ENCODE data around the gene MND1. TPM values are rescaled to one million over a fixed set of nuclear protein-coding genes. Genes with fewer than 3 reads are reported as not detected.

MND1 gene
- polyA plus RNA-seq, 3 donors, result 12.9 to 16.7 (median 16.6) TPM

DNA sequence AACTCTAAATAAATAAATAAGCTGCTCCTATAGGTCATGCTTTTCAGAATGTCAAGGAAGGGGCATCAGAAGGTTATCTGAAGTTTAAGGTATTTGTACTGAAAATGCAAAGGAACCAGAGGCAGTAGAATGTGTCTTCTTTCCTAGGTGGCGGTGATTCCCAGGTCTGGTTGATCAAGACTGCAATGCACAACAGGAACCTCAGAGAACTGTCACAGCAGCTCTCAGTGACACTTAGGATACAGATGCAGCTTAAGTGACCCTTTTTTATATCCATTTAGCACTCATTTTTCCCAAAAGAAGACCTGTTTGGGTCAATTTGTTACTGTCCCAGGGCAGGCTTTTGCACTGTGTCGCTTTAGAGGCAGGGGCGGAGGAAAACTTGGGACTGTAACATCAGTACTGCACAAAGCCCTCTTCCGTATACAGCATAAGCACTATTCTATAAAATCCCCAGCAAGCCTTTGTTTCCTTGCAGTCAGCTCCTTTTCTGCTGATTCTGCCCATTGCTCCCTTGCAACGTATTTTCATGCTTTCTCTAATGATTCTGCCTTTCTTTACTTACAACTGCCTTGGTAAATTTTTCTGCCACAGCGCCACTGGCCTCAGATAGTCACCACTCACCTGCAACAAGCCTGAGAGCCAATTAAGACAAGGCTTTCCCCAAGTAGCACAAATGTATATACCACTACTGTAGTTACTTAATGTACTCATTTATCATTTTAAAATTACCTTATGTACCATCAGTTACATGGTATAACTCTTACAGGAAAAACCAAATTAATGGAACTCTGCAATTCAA lies 1.5 kb upstream of the MND1 start:
- no peak for DNase-seq

DNA sequence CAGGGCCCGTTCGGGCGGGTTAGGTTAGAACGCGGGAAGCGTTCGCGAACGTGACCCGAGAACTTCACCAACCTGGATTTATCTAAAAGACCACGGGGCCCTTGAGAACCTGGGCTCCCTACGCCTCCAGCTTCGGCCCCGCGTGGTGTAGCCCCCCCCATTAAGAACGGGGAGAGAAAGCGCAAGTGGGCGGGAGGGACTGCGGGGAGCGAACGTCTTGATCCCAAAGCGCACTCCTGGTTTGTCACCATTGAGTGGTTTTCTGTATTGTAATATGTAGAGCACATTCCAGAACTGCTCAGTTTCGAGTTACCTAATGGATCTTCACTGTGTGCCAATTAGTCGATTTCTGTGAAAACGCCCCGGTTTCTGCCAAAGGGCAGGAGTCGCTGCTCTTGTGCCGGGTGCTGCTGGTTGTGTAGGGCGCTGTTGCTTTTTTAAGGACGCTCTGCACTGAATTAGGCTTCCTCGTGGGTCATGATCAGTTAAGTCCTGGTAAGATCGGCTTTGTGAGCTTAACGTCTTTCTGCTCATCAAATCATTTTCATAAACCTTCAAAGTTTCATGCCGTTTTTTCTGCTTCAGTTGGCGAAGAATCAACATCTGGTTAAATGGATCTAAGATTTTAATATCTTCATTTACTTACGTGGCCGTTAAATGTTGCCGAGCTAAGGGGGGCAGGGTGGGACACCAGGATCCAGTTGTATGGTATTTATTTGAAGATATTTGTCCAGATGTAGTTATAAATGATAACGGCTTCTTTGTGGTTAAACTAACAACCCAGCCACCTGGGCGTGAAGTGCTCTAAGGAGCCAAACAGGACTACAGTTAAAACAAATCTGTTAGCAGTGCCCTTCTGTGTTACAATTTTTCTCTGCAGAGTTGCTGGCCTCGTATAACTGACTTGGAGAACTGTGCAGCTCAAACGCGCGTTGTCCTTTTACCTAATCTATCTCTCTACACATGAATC lies 809 bp downstream of the MND1 start:
- DNase-seq, result peak; percentile 67

DNA sequence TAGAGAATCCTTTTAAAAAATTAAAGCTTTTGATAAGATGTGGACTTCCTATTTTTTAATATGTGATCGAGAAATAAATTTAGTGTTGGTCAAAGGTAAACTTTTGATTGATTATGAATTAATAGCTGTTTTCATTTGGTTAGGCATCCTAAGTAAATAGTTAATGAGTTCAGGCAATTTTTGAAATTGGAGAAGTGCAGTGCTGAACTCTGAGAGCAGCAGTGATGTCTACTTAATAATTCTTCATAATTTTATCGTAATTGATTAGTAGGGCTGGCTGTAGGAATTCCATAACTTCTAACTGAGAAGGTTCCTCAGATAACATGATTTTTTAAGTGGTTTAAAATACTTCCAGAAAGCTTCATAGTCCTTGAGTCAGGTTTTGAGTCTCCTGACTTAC lies 1.5 kb downstream of the MND1 start:
- DNase-seq, result no peak

DNA sequence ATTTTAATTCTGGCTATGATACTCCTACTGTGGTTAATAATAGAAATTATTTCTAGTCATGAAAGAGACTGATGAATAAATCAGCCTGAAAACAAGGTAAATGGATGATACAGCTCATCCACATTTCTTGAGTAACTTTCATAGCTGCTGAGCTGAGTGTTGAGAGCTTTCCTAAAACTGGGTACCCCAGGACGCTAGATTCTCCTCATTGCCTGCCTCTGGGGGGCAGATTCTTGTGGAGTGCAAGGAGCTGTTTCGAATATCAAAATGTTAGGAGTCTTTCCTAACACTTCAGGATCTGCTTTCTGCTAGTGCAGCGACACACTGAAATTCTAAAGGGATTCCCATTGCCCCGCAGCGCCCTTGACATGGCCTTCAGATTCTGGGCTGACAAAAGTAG lies 2.1 kb downstream of the MND1 start:
- no peak for DNase-seq

DNA sequence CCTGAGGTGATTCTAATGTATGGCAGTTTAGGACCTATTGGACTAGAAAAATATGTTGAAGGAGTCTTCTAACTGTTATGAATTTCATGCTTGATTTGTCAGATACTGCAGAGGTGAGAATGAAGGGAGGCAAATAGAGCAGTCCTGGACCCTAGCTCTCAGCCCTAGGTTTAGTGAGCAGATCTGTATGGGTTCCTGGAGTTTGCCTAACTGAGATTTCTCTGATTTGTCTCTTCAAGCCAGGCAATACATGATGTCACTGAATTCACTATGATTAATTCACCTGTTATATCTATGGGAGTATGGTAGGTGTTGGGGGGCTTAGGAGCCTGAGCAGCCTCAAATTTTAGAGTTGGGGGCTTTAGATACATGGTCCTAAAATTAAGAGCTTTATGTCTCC lies 2.6 kb downstream of the MND1 start:
- DNase-seq, result no peak

DNA sequence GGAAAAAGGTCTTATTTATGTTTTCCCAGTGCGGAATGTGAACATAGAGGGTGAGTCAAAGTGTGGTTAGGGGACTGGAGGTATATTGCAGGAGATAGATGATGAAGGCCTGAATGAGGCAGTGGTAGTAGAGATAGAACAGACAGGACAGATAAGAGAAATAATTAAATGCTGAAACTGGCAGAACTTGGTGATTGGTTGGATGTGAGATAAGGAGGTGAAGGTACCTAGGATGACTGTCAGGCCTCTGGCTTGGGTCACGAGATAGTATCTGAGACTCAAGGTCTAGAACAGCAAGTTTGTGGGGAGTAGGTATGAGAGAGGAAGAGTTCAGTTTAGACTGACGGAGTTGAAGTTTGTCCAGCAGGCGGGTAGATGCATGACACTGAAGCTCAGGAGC lies 3.5 kb downstream of the MND1 start:
- no peak for DNase-seq

DNA sequence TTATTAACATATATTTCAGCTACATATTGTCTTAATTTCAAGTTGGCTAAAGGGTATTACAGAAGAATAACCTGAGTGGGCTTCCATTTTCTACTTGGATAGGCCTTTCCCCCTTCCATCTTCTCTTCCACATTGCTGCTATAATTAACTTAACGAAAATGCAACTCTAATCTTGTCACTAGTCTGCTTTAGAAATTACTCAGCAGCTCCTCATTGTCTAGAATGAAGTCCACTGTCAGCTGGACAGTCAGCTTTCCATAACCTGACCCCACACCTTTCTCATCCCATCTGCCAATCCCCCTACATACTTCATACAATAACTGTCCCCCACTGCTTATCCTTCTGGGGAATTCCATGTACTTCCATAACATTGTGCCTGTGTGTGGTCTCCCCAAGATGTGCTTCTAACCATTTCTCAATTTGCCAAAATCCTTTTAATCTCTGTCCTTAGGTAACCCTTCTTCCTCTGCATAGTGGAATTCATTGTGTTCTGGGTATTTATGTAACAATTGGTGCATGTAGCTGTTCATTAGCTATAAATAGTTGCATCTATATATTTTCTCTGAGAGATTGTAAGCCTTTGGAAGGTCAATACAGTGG lies 4.8 kb downstream of the MND1 start:
- no peak for DNase-seq

DNA sequence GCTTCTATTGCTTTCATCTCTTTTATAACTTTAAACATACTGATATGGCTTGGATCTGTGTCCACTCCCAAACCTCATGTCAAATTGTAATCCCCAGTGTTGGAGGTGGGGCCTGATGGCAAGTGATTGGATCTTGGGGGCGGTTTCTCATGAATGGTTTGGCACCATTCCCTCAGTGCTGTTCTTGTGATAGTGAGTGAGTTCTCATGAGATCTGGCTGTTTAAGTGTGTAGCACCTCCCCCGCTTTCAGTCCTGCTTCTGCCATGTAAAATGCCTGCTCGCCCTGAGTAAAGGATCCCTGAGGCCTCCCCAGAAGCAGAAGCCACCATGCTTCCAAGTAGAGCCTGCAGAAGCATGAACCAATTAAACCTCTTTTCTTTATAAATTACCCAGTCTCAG lies 17.7 kb downstream of the MND1 start:
- DNase-seq, result no peak

DNA sequence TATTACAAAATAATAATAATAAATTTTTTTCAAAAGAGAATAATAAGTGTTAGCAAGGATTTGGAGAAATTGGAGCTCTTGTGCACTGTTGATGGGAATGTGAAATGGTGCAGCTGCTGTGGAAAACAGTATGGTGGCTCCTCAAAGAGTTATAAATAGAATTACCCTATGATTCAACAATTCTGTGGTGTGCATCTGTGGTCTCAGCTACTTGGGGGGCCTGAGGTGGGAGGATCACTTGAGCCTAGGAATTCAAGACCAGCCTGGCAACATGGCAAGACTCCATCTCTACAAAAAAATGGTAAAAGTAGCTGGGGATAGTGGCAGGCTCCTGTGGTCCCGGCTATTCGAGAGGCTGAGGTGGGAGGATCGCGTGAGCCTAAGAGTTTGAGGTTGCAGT lies 19.6 kb downstream of the MND1 start:
- DNase-seq, result no peak

DNA sequence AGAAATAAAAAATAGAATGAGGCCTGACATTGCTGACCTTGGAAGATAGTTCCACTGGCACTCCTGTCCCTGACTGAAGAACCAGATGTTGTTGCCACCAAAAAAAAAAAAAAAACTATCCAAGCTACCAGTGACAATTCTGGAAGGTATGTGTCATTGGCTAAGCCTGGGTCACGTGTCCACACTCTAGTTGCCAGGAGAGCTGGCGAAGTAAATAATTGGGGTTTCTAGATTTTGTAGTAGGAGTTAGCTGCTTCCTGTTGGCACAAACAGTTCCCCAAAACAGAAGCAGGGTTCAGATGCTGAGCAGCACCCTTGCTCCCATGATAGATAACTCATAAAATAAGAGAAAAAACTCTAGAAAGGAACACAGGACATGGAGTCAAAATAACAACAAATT lies 20.5 kb downstream of the MND1 start:
- DNase-seq, result no peak

DNA sequence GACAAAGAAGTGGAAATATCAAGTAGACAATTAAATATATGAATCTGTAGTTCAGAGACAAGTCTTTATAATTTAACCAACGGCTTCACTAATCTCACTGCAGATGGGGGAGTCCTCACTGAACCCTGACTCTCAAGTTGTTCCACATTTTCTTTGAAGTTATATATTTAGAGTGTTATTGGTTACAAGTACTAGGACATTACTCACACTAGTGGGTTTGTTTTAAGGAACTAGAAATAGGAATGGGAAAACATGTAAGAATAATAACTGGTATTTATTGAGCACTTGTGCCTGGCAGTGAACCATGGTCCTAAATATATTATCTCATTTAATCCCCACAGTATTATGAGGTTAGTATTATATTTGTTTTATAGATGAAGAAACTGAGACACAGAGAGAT lies 22.0 kb downstream of the MND1 start:
- DNase-seq, result no peak

DNA sequence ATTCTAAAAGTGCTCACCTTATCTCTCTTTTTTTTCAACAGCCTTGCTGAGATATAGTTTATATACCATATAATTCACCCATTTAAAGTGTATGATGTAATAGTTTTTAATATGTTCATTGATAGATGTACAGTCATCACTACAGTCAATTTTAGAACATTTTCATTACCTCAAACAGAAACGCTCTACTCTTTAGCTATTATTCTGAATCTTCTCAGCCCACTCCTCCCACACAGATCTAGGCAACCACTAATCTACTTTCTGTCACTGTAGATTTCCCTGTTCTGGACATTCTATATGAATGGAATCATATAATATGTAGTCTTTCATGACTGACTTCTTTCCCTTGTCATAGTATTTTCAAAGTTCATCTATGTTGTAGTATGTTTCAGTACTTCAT lies 22.6 kb downstream of the MND1 start:
- DNase-seq, result no peak

DNA sequence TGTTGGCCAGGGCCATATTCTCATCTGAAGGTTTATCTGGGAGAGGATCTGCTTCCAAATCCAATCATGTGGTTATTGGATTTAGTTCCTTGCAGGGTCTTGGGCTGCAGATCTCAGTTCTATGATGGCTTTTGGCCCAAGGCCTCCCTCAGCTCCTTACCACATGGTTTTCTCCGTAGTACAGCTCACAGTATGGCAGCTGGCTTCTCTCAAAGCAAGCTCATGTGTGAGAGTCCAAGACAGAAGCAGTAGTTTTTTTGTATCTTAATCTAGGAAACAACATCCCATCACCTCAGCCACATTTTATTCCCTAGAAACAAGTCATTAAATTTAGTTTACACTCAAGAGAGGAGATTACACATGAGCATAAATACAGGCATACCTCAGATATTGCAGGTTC lies 24.5 kb downstream of the MND1 start:
- no peak for DNase-seq

DNA sequence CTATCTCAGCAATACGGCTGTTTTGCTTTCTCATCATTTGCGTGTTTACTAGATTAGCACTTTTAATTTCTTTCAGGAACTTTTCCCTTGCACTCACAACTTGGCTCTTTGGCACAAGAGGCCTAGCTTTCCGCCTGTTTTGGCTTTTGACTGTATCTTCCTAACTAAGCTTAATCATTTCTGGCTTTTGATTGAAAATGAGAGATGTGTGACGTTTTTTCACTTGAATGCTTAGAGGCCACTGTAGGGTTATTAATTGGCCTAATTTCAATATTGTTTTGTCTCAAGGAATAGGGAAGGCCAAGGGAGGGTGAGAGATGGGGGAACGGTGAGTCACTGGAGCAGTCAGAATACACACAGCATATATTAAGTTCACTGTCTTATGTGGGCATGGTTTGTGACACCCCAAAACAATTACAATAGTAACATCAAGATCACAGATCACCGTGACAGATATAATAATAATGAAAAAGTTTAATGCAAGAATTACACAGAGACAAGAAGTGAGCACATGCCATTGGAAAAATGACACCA lies 27.3 kb downstream of the MND1 start:
- DNase-seq, result no peak

DNA sequence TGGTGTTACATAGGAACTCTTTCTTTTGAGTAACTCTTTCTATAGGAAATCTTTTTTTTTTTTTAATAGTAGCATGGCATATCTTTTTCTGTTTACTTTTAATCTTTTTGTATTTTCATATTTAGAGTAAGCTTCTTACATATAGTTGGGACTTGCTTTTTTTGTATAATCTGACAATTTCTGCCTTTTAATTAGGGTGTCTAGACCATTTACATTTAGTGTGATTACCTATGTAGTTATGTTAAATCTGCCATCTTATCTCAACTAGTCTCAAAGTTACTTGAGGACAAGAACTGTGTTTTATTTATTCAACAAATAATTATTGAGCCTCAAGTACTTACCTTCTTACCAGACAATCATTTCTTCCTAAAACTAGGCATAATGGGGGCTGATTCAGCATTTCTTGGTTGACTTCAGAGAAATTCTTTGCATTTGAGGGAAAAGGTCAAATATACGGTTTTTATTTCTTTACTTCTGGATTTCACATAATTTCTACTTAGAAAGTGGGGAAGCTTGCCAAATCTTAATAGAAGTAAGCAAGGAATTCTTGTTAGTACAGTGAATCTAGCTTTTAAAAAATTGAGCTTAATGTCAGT lies 28.6 kb downstream of the MND1 start:
- DNase-seq, result no peak

DNA sequence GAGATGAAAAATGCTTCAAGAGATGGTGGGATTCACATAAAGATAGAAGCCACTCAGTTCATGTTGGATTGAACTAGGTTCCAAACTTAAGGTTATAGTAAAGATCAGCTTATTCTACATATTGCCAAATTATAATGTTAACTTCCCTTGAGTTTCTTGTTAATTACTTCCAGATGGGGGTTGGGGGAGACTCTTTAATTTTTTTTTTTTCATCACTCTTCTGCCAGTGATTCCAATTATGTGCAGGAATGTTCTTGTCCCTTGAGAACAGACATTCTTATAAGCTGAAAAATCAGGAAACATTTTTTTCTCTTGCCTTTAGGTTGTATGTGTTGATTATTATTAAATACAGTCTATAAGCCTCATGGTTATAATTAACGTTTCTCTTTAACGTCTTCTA lies 30.0 kb downstream of the MND1 start:
- no peak for DNase-seq

DNA sequence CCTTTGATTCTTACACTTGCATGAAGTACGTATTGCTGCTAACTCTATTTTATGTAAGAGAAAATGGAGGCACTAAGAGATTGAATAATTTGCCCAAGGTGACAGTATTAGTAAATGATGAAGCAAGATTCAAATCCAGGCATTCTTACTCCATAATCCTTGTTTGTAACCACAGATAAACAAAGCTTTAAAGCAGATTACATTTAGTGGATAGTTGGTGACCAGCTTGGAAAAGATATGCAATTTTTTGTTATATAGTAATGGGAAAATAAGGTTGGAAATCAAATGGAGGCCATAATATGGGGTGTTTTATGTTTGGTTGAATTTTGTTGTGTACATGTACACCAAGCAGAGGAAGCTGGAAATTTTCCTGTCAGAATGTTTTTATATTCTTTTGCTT lies 30.8 kb downstream of the MND1 start:
- no peak for DNase-seq

DNA sequence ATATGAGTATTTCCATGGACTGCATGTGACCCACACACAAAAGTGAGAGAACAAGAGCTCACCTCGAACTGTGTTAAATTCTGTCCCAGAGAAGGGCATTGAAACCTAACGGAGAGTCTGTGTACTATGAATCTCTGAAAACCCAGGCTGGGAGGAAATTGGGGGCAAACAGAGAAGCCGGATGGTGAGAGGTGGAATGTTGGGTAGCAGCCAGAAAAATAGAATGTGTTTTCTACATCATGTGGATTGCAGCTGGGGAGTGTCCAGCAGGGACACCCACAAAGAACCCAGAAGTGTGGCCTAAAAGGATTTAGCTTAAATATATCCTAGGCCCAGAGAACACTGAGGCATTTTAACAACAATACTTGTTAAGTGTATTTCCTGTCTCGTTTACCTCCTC lies 38.6 kb downstream of the MND1 start:
- no peak for DNase-seq

DNA sequence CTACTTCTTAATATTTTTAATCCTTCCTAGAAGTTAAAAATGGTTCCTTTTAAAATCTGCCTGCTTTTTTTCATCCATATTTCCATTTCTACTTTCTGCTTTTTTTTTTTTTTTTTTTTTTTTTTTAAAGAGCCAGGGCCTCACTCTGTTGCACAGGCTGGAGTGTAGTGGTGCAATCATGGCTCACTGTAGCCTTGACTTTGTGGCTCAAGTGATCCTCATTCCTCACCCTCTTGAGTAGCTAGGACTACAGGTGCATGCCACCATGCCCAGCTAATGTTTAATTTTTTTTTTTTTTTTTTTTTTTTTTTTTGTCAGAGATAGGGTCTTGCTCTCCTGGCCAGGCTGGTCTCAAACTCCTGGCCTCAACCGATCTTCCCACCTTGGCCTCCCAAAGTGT lies 39.7 kb downstream of the MND1 start:
- no peak for DNase-seq

DNA sequence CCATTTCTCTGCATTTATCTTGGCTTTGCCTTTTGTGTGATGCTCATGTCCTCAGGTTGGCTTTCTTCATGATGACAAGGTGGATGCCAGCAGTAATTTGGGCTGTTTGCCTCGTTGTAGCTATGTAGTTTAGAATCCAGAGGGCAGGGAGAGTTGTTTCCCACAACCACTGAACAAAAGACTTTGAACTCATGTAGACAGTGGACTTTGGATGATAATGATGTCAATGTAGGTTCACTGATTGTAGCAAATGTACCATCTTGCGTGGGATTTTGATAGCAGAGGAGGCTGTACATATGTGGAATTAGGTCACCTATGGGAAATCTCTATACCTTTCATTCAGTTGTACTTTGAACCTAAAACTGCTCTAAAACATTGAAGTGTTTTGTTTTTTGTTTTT lies 41.3 kb downstream of the MND1 start:
- DNase-seq, result no peak

DNA sequence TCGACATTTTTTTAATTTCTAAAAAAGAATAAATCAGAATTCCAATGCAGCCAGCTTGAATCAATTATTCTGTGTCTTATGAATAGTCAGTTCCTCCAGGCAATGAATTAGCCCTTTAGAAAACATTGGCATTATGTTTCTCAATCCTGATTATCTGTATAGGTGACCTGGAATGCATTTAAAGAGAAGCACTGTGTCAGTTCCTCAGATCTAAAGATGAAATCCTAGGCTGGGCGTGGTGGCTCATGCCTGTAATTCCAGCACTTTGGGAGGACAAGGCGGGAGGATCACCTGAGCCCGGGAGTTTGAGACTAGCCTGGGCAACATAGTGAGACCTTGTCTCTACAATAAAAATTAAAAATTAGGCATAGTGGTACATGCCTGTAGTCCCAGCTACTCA lies 43.5 kb downstream of the MND1 start:
- DNase-seq, result no peak

DNA sequence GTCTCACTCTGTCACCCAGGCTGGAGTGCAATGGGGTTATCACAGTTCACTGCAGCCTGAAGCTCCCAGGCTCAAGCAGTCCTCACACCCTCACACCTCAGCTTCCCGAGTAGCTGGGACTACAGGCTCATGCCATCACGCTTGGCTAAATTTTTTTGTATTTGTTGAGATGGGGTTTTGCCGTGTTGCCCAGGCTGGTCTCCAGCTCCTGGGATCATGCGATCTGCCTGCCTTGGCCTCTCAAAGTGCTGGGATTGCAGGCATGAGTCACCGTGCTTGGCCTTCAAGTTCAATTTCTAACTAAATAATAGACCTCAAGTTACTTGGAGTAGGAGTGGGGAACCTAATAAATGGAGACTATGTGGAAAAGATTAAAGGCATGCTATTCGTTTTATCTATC lies 48.9 kb downstream of the MND1 start:
- DNase-seq, result no peak
